C4-2B (cell line): Measurements from ENCODE around the gene EFCC1.

Experiments used
- CTCF ChIP-seq: fragments of 450-650 bp; conservative IDR thresholded peaks from 2 replicates; pipeline ENCODE4 v1.5.1; 2017; ENCODE audit warnings: mild to moderate bottlenecking
- ZFX ChIP-seq: fragments of 450-650 bp; IDR thresholded peaks from 2 replicates; pipeline ENCODE4 v1.6.1; 2017

DNA sequence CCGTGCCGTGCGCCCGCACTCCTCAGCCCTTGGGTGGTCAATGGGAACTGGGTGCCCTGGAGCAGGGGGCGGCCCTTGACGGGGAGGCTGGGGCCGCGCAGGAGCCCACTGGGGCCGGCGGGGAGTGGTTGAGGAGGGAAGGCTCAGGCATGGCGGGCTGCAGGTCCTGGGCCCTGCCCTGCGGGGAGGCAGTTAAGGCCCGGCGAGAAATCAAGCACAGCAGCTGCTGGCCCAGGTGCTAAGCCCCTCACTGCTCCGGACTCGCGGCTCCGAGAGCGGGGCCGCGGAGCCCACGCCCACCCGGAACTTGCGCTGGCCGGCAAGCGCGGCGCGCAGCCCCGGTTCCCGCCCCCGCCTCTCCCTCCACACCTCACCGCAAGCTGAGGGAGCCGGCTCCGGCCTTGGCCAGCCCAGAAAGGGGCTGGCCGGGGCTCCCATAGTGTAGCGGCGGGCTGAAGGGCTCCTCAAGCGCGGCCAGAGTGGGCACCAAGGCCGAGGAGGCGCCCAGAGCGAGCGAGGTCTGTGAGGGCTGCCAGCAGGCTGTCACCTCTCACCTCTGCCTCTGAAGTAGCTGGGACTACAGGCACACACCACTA, 67.3 kb downstream of the EFCC1 start:
- TF ChIP-seq CTCF (no peak), ZFX (no peak)
